Rectal smooth muscle tissue (tissue), 1 donor: ENCODE data around the gene HSPB8.
A peak's percentile ranks its signal among the peaks of the same experiment; 100 is the strongest.

Experiments used
- H3K27ac ChIP-seq: one replicate; pipeline ENCODE4 v1.7.0; 2013; ENCODE audit warnings: low read depth, low read length, inconsistent platforms
- H3K27me3 ChIP-seq: one replicate; pipeline ENCODE4 v1.7.0; 2013; ENCODE audit warnings: low read length; ENCODE audit not compliant: control insufficient read depth, insufficient read depth
- H3K36me3 ChIP-seq: one replicate; pipeline ENCODE4 v1.7.0; 2013; ENCODE audit warnings: low read length; ENCODE audit not compliant: control insufficient read depth, insufficient read depth
- H3K4me1 ChIP-seq: one replicate; pipeline ENCODE4 v1.7.0; 2013; ENCODE audit warnings: low read length; ENCODE audit not compliant: control insufficient read depth, insufficient read depth
- H3K4me3 ChIP-seq: one replicate; pipeline ENCODE4 v1.7.0; 2013; ENCODE audit warnings: low read length
- H3K9ac ChIP-seq: one replicate; pipeline ENCODE4 v1.7.0; 2013; ENCODE audit warnings: low read length

HSPB8 gene, protein sequence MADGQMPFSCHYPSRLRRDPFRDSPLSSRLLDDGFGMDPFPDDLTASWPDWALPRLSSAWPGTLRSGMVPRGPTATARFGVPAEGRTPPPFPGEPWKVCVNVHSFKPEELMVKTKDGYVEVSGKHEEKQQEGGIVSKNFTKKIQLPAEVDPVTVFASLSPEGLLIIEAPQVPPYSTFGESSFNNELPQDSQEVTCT

DNA sequence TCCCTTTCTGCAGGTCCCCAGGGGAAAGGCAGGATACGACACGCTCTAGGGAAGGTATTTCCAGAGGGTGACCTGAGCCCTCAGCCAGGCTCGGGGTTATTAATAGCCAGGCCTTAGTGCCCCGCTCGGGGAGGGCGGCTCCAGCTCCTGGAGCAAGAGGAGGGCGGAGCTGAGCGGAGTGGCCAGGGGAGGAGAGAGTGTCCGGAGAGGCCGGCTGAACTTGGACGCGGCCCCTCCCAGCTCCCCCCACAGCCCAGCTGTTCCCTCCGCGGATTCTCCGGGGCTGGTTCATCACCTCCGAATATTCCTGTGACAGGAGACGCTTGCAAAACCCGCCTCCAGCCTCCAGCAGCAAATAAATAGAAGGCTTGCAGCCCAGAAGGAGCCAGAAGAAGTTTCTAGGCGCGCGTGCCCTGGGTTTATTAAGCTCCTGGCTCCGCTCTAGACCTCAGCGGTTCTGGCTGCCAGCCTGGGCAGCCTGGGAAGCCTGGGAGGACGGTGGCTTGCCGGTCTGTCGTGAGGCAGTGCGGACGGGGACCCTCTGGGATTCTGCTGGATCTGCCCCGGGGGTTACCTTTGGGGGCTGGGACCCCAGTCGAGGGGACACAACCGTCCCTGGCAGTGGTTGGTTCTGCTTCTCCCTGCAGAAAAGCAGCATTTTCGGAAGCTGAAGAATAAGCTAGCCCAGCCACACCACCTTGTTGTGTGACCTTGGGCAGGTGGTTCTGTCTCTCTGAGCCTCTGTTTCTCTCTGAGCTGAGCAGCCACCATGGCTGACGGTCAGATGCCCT lies at the start of gene HSPB8:
TSS of gene HSPB8 (plus strand) at position 388 of the 791 bp plus-strand sequence. CDS start at position 770, 382 bp downstream.
- Histone ChIP-seq H3K4me3 (peak within 1 kb of the TSS; percentile 83), H3K9ac (peak within 1 kb of the TSS; percentile 92), H3K27me3 (no peaks in the 10 kb centered on the region), H3K36me3 (no peaks in the 10 kb centered on the region), H3K27ac (peak within 1 kb of the TSS; percentile 99), H3K4me1 (peaks cover 10% of the 10 kb centered on the region)

GRCh38 chr12:119129827-119130434 lies 48.8 kb upstream of the HSPB8 start:
- Histone ChIP-seq H3K4me1 (no peaks in the 10 kb centered on the region), H3K27ac (no peak overlapping the region), H3K27me3 (no peaks in the 10 kb centered on the region), H3K9ac (no peak overlapping the region), H3K4me3 (no peak overlapping the region), H3K36me3 (no peaks in the 10 kb centered on the region)

- no peaks in the 10 kb centered on the region for H3K4me1 ChIP-seq
- no peaks in the 10 kb centered on the region for H3K36me3 ChIP-seq
- no peaks in the 10 kb centered on the region for H3K27me3 ChIP-seq
- no peak overlapping the region for H3K9ac ChIP-seq
- H3K27ac ChIP-seq = no peak overlapping the region
- no peak overlapping the region for H3K4me3 ChIP-seq
Measured at GRCh38 chr12:119130523-119130922, 48.2 kb upstream of the HSPB8 start.

DNA sequence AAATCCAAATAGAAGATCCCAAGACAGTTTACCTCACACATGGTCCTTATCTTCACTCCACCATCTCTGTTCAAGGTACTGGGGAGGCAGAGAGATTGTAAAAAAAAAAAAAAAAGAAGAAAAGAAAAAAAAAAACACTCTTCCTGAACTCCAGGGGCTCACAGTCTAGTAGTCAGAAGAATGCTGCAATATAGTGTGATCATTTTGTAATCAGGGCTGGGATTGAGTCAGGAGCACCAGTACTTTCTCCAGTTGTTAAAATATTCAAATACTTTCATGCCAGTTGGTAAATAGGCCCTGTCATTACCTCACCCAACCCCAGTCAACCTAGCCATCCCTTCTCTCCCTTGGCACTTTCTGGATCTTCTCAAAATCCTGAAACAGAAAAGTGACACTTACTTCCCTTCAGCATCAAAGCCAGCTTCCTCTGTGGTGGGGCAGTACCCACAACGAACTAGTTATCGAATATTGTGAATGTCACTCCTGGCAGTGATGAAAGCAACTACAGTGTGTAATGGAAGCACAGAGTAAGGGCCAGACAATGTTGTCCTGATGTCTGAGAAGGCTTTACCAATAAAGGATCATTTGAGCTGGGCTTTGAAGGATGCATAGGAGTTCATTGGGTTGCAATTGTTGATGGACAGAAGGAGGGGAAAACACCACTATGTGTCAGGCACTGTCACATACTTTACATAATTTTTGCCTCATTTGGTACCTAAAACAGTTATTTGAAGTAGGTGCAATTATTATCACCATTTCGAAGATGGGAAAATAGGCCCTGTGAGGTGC lies 44.3 kb upstream of the HSPB8 start:
- H3K27ac ChIP-seq = no peak overlapping the region
- no peaks in the 10 kb centered on the region for H3K36me3 ChIP-seq
- H3K4me1 ChIP-seq = no peaks in the 10 kb centered on the region
- no peak overlapping the region for H3K9ac ChIP-seq
- H3K27me3 ChIP-seq = no peaks in the 10 kb centered on the region
- no peak overlapping the region for H3K4me3 ChIP-seq

DNA sequence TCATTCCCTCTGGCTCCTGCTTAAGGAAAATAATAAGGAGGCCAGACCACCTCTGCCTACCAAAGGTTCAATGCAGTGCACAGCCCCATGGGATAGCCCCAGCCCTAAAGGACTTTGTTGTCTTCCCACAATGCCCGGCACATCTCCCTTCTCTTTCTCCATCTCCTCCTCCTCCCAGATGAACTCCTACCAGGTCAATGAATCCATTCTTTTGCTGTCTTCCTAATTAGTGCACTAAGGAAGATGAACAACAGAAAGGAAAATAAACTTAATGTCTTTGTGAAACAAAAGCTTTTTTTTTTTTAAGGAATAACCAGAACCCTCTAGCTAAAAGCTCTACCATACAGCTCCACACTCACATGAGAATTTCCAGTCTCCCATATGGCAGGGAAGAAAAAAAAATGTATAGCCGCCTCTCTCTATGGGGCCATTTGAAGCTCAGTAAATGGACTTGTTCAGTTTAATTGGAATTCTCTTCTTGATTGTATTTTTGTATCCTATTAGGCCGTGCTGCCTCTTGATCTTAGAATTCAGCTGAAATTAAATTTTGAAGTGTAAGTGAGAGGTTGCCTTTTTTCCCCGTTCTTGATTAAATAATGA lies 41.8 kb upstream of the HSPB8 start:
- H3K4me3 ChIP-seq = no peak overlapping the region
- no peaks in the 10 kb centered on the region for H3K4me1 ChIP-seq
- no peaks in the 10 kb centered on the region for H3K36me3 ChIP-seq
- no peak overlapping the region for H3K27ac ChIP-seq
- no peak overlapping the region for H3K9ac ChIP-seq
- H3K27me3 ChIP-seq = no peaks in the 10 kb centered on the region

DNA sequence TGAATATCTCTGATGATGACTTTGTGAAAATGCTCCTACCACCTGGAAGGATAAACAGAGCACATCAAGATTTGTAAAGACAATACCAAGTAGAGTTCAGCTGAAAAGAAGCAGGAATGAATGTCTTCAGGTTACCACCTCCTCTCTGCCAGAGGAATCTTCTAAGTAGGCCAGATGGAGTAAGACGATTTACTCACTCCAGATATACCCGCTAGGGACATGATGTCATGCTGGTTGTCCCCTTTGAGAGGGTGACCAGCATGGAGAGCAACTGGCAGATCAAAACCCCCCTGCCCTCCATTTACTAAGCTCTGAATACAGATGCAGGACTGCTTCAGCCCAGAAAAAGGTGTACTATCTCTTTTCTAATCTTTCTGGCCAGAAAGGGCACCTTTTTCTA lies 39.3 kb upstream of the HSPB8 start:
- Histone ChIP-seq H3K36me3 (no peaks in the 10 kb centered on the region), H3K4me1 (no peaks in the 10 kb centered on the region), H3K27ac (no peak overlapping the region), H3K9ac (no peak overlapping the region), H3K4me3 (no peak overlapping the region), H3K27me3 (no peaks in the 10 kb centered on the region)

DNA sequence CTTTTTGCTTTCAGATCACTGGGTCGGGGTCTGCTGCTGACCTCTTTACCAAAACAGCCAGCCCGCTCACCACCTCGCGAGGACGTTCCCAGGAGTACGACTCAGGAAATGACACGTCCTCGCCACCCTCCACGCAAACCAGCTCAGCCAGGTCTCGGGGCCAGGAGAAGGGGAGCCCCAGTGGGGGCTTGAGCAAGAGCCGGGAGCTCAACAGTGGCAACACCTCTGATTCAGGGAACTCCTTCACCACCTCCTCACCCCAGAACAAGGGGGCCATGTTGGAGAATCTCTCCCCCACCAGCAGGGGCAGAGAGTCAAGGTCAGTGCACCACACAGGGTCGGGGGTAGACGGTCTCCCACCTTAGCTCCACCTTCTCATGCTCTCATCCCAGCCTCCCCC lies 33.4 kb upstream of the HSPB8 start:
- no peaks in the 10 kb centered on the region for H3K36me3 ChIP-seq
- H3K9ac ChIP-seq = no peak overlapping the region
- H3K27me3 ChIP-seq = no peaks in the 10 kb centered on the region
- no peaks in the 10 kb centered on the region for H3K4me1 ChIP-seq
- no peak overlapping the region for H3K27ac ChIP-seq
- H3K4me3 ChIP-seq = no peak overlapping the region

GRCh38 chr12:119147847-119148448 lies 30.8 kb upstream of the HSPB8 start:
- Histone ChIP-seq H3K9ac (no peak overlapping the region), H3K36me3 (no peaks in the 10 kb centered on the region), H3K27me3 (no peaks in the 10 kb centered on the region), H3K4me3 (no peak overlapping the region), H3K27ac (no peak overlapping the region), H3K4me1 (no peaks in the 10 kb centered on the region)

DNA sequence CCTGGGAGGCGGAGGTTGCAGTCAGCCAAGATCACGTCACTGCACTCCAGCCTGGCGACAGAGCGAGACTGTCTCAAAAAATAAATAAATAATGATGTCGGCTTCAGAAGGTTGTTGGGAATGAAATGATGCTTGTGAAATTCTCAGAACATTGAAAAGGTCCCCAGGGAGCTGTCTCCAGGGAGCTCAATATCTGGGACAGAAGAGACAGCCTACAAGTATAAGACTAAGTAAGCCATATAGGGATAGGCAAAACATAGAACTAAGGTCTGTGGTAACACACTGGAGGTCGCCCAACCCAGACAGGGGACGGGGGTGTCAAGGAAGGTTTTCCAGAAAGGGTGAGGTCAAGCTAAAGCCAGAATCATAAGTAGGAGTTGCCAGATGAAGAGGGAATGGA lies 29.5 kb upstream of the HSPB8 start:
- H3K9ac ChIP-seq = no peak overlapping the region
- H3K4me1 ChIP-seq = no peaks in the 10 kb centered on the region
- H3K27ac ChIP-seq = no peak overlapping the region
- no peaks in the 10 kb centered on the region for H3K27me3 ChIP-seq
- no peak overlapping the region for H3K4me3 ChIP-seq
- no peaks in the 10 kb centered on the region for H3K36me3 ChIP-seq

DNA sequence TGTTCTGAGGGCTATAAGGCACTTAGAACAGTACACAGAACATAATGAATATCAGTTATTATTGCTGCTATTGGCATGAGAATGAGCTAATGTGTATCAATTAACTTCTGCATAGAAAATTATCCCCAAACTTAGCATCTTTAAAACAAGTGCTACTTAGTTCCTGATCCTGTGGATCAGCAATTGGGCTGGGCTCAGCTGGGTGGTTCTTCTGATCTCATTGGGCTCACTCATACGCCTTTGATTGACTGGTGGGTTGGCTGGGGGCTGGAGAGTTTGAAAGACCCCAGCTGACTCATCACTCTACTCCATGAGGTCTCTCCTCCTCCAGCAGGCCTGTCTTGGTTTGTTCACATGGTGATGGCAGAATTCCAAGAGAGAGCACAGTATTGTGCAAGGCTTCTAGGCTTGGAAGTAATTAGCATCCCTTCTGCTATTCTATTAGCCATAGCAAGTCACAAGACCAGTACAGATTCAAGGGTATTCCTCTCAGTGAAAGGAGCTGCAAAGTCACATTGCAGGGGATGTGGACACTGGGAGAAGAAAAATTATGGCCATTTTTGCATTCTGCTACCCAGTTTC lies 27.2 kb upstream of the HSPB8 start:
- Histone ChIP-seq H3K4me1 (no peaks in the 10 kb centered on the region), H3K36me3 (no peaks in the 10 kb centered on the region), H3K4me3 (no peak overlapping the region), H3K27ac (no peak overlapping the region), H3K9ac (no peak overlapping the region), H3K27me3 (no peaks in the 10 kb centered on the region)

- Histone ChIP-seq H3K9ac (no peak overlapping the region), H3K27ac (no peak overlapping the region), H3K36me3 (no peaks in the 10 kb centered on the region), H3K4me3 (peak overlapping the region; percentile 39), H3K27me3 (no peaks in the 10 kb centered on the region), H3K4me1 (no peaks in the 10 kb centered on the region)
Measured at GRCh38 chr12:119153477-119154434, 25.0 kb upstream of the HSPB8 start.
